Stimulated activated CD8-positive, alpha-beta memory T cell treated with anti-CD3 and anti-CD28 coated beads, Interleukin-12 subunit alpha, Interleukin-12 subunit beta, amount 100 ng/mL, for 24 hours (primary cell): ENCODE measurements around the gene TTL.
"Not testable (repeated sequence)": the region's sequence is repeated elsewhere in the genome, so short reads cannot be mapped to it uniquely, and the experiment has no call there.

Experiments used
- DNase-seq: peaks from one replicate; pipeline ENCODE4 v3.0.0-alpha.2; 2020; ENCODE audit errors: extremely low read depth

The TTL gene

DNA sequence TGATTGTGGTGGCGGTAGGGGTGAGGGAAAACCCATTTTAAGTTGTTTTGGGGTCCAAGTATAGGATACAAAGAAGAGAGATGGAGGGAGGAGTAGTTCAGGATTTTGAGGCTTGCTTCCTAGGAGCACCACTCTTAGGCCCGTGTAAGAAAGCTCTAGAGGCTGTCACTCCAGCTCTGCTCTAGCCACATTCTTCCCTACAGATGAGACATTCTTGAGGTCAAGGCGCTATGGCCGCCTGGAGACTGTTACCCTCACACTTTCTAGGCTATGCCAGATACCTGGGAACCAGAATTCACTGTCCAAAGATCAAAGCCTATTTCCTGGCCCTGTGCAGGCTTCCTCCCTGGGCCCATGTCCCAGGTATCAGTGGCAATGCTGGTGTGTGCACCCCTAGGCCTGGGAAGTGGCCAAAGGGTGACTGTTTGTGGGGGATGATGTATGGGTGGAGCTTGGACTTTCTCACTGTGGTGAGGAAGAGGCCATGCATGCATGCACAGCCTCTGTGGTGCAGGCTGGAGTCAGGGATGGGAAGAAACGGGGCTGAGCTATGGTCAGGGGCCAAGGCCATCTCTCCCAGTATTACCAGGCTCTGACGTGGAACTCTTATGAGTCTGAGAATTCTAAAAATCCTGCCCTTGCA lies 7.0 kb upstream of the TTL start:
- no peak for DNase-seq

DNA sequence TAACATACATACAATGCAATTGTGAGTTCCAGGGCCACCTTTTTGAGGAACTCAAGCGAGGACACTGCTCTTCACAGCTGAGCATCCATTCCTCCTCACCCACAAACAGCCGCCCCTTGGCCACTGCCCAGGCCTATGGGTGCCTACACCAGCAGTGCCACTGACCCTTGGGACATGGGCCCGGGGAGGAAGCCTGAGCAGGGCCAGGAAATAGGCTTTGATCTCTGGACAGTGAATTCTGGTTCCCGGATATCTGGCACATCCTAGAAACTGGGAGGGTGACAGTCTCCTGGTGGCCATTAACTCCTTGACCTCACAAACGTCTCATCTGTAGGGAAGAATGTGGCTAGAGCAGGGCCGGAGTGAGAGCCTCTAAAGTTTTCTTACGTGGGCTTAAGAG lies 5.5 kb upstream of the TTL start:
- no peak for DNase-seq

DNA sequence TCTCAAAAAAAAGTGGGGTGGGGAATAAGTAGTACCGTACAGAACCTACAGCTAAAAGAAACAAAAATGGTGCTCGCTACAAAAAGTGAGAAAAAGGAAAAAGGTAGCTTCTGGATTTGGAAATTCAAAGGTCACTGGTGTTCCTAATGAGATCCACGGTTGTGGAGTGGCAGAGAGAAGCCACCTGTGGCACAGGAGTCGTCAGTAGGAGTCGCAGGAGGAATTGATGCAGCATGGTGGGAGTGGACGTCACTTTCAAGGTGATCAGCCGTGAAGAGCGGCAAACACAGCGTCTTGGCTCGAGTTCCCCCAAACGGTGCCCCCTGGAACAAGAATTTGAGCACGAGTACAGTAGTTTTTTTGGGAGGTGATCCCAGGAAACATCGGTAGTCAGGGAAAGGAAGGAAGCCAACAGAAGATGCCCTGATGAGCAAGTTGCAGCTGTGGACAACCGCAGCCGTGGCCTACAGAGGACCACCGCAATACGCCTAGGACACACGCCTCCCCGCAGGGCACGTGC lies 1.4 kb upstream of the TTL start:
- no peak for DNase-seq

DNA sequence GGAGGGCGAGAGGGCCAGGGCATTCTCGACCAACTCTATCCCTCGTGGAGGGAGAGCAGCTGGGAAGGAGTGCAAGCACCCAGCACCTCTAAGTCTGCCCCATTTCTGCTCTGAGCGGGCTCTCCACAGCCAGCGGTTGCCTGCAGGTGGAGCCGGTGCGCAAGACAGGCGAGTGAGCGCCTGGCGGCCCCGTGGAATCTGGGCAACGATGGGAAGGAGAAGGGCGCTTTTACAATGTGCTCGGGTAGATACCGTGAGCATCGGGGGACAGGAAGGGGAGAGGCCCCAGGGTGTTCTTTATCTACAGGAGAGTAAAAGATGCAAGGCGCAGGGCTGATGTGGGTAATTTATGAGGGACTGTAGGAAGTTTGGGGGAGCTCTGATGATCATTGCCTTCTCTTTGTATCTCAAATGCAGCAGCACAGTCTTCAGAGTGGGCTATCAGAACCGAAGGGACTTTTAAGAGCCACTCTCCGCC lies 867 bp upstream of the TTL start:
- peak; percentile 58 for DNase-seq

DNA sequence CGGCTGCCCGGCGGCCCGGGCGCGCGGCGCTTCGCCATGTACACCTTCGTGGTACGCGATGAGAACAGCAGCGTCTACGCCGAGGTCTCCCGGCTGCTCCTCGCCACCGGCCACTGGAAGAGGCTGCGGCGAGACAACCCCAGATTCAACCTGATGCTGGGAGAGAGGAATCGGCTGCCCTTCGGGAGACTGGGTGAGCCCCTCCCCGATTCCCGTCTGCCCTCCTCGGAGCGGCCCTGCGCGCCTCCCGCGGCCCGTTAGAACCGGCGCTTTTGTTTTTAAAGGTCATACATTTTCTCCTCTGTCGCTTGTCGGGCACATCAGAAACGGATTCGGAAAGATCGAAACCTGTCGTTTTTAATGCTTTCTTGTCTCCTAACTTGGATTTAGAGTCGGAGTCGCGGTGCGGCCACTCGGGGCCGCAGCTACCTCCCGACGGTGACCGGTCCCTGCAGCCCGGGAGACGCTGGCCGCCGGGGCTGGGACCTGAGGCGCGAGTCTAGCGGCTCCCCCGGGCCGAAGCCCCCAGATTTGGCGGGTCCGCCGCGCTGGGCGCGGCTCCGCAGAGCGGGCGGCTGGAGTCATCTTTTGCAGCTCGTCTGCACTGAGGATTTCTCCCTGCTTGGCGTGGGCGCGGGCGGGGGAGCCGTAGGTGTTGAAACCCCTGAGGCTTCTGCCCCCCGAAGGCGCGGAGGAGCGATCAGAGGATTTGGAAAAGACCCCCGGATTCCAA lies 519 bp downstream of the TTL start:
- DNase-seq = no peak

DNA sequence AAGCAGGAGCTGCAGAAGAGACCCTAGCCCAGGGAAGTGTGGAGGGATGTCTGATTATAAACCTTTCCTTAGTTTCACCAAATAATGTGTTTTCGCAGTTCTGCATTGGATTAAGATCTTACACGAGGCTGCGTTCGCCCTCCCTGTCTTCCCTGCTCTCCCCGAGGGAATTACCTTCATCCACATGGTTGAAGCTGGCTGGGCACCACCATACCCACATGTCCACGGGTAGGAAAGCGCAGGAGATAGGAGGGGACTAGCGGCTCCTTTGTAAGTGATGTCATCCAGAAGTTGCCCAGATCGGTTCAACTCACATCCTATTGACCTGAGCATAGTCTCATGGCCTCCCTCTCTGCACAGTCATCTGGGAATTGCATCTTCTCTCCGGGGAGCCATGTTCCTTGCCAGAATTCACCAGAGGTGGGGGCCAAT lies 1.1 kb downstream of the TTL start:
- no peak for DNase-seq

DNA sequence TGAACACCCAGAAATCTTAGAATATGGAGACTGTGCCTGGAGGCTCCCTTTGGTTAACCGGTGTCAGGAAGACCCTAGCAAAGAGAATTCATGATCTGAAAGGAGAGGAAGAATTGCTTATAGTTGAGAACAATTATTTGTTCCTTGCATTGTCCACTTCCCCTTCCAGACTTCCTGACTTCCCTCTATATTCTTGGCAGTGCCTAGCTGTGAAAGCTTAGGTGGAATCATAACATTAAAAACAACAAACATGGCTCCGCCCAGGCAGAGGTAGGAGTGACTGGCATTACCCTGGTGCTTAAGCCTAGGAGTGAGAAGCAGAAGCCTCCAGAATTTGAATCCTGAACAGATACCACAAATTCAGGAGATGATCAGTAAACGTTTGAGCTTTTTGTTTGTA lies 1.9 kb downstream of the TTL start:
- DNase-seq = no peak

DNA sequence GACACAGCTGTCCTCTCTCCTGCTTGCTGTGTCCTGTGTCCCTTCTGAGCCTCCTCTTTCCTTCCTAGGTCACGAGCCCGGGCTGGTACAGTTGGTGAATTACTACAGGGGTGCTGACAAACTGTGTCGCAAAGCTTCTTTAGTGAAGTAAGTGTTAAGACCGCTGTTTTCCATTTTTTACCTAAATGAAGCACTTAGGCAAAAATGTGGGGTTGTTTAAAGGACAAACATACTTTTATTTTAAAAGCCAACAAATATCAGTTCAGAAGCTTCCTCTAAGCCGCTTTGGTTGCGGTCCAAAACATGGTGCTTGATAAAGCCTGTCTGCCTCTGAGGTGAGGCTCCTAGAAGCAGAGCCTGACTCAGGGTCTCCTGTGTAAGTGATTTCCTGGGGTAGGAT lies 3.9 kb downstream of the TTL start:
- no peak for DNase-seq

DNA sequence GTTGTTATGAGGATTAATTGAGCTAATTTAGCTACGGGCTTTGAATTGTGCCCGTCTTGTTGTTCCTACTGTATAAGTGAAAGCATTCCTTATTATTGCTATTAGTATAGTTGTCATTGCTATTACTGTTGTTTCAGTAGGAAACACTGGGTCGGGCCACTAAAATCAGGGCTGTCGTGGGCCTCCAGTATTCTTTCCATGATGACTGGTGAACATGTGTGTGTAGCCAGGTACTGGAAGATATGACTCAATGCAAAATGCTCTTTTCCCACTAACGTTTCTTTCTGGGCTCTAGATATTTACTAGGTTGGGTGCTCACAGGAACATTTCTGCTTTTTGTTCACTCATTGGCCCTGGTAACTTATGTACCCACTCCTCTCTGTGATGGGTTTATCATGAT lies 4.9 kb downstream of the TTL start:
- DNase-seq = no peak

DNA sequence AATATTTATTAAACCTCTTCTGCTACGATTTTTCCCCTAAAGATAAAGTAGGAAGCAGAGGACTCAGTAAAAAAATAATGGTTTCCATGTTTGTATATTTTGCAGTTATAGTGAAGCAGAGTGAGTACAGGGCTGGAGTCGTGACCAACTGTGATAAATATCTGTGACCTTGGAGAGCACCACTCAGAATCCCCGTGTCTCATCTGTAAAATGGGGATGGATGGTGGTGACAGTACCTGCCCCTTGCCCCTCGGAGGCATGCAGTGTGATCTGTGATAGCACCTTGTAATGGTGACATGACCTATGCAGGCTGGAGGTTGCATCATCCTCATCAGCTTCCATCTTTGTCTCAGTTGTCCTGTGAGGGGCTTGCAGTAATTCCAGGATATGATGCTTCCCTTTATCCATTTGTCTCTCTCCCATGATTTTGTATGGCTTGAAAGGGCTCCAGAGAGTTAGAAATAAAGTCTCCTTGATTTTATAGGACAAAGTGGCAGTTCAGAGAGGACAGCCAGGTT lies 5.5 kb downstream of the TTL start:
- no peak for DNase-seq

DNA sequence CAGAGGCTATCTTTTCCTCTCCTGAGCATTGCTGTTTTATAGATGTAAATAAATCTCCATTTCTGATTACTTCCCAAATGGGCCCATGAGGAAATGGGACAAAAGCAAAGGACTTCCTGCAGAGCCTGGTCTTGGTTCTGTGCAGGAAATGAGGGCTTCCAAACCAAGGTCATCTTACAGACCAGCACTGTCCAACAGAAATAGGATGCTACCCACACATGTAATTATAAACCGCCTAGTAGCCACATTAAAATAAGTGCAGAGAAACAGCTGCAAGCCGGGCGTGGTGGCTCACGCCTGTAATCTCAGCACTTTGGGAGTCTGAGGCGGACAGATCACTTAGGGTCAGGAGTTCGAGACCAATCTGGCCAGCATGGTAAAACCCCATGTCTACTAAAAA lies 6.2 kb downstream of the TTL start:
- no peak for DNase-seq

DNA sequence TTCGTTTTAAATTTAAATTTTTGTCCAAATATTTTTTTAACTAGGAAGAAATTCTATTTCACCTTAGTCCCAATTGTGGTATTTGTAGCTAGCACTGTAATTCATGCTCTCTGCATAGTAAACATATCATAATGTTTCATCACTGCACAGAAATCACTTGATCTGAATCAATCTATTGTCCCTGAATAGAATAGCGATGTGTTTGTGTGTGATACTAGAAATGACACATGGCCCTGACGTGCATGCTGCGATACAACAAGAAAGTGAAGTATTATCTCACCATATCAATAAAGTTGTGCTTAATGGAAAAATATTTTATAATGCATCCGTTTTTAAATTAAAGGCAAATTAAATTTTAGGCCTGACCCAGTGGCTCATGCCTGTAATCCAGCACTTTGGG lies 10.0 kb downstream of the TTL start:
- DNase-seq = no peak

DNA sequence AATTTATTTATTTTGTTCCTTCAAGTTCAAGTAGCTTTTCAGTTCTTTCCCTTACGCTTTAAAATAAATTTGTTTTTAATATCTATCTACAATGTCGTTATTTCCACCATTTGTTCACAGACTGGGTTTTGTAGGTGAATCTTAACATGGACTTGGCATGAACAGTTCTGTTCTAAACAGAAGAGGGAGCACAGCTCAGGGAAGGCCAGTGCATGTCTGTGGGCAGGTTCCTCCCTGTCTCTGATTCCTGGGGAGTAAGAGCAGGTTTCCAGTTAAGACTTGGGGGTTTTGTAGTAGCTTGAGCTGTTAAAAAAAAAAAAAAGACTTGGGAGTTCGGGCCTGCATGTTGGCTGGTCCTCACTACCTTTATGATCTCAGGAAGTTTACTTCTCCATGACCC lies 11.1 kb downstream of the TTL start:
- no peak for DNase-seq

DNA sequence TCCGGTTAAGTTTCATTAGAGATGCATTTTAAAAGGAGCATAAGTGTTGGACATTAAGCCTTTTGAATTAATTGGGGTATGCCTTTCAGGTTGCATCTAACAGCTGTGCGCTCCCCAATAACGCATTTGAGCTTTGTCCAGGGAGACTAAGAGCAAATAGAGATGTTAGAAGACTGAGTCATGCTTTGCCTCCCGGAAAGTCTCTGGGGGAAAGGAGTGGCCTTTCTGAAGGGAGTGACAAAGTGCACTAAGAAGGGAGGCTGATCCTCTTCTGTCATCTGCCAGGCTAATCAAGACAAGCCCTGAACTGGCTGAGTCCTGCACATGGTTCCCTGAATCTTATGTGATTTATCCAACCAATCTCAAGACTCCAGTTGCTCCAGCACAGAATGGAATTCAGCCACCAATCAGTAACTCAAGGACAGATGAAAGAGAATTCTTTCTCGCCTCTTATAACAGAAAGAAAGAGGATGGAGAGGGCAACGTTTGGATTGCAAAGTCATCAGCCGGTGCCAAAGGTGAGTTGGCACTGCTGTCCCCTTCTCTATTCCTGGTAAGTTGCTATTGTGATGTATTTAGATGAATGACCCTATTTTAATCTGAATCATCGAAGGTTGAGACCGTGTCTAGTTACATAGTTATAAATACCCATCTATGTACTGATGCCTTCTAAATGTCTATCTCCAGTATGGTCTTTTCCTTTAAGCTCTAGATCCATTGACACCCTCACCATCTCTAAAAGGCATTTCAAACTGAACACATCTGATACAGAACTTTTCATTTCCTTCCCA lies 12.1 kb downstream of the TTL start:
- no peak for DNase-seq

DNA sequence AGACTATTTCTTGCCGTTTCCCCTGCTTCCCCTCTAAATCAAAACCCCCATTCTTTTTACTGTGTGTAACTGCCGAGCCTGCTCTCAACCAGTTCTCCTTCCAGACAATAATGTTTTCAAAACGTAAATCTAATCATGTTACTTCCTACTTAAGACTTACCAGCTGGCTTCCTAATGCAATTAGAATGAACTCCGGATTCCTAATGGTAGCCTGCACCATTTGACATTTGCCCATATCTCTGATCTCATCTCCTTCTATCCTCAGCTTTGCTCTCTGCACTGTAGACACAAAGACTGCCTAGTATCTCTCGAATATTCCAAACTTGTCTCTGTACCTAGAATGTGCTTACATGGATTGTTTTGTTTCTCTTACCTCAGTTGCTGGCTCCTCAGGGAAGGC lies 12.9 kb downstream of the TTL start:
- DNase-seq = no peak

DNA sequence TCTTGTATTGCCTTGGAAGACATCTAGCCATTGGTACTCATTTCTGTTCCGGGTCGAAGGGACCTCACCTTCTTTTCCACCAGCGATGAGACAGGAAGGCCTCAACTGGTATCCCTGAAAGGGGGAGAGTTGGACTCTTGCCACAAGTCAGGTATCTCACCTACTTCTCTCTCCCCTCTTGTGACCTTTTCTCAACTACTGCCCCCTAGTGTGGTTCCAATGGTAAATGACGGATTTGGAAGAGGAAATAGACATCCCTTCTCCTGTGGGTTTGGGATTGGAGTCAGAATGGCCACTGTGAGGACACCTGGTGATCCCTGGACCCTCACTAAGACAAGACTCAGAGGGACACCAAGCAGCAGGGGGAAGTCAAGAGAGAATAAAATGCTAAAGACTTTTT lies 13.9 kb downstream of the TTL start:
- DNase-seq = not testable (repeated sequence)

DNA sequence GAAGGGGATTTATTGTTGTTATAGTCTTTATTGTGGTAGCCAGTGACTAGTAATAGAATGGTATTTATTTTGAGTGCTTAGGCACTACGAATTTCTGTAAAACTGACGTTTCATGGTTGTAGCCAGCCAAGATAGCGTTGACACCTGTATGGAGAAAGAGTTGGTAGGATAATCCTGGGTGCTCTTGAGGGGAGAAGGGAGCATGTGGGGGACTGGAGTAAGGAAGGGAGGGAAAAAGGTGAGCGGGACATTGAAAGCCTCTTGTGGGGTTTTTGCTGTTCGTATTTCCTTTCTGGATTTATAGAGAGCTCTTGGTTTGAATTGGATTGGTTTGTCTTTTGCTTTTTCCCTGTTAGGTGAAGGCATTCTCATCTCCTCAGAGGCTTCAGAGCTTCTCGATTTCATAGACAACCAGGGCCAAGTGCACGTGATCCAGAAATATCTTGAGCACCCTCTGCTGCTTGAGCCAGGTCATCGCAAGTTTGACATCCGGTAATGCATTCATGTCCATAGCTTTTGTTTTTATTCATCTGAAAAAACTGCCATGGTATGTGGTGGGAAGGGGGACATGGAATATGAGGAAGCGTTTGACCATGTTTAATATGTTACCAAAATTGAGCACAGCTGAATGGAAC lies 19.0 kb downstream of the TTL start:
- DNase-seq = not testable (repeated sequence)

DNA sequence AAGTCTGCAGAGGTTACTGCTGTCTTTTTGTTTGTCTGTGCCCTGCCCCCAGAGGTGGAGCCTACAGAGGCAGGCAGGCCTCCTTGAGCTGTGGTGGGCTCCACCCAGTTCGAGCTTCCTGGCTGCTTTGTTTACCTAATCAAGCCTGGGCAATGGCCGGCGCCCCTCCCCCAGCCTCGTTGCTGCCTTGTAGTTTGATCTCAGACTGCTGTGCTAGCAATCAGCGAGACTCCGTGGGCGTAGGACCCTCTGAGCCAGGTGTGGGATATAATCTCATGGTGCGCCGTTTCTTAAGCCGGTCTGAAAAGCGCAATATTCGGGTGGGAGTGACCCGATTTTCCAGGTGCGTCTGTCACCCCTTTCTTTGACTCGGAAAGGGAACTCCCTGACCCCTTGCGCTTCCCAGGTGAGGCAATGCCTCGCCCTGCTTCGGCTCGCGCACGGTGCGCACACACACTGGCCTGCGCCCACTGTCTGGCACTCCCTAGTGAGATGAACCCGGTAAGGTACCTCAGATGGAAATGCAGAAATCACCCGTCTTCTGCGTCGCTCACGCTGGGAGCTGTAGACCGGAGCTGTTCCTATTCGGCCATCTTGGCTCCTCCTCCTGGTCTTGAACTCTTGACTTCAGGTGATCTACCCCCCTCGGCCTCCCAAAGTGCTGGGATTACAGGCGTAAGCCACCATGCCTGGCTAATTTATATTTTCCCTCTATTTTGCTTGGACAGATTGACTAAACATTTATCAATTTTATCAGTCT lies 27.5 kb downstream of the TTL start:
- not testable (repeated sequence) for DNase-seq

DNA sequence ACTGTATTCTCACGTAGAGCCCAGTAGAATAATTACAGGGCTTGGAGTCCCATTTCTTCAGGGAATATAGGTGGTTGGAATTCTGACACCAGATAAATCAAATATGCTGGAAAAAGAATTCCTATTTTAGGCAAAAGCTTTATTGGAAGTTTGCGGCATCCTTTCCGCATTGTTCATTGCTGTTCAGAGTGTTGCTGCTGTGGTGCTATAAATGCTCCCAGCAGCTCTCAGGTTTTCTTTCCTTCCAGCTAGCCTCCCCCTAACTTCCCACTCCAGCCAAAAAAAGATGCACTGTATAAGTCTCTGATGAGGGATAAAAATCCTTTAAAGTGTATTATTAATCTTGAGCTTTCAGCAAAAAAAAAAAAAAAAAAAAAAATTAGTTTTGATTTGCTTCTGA lies 34.8 kb downstream of the TTL start:
- no peak for DNase-seq

DNA sequence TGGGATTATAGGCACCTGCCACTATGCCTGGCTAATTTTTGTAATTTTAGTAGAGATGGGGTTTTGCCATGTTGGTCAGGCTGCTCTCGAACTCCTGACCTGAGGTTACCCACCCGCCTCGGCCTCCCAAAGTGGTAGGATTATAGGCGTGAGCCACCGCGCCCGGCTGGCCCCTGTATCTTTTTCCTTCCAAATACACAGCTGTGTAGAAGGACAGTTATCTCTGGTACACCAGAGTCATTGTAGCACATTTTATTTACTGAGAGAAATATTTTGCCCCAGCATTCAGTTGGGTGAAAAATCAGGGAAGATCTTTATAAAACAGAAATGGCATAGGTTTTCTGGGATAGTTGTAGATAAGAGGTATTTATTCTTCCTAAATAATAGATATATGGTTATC lies 36.9 kb downstream of the TTL start:
- no peak for DNase-seq

DNA sequence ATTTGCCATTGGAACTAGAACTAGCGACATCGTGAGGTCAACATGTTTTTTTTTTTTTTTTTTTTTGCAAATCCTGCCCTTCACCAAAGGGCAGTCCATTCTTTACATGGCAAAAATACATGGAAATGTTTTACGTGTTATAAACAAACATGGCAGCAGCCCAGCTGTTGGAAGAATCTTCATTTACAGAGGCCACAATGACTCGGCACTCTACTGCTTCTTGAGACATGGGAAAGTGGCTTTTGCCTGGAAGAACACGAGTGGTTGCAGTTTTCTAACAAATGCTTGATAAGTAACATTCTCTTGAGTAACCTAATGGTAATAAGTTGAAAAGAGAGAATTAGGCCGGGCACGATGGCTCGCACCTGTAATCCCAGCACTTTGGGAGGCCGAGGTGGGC lies 37.5 kb downstream of the TTL start:
- no peak for DNase-seq
